HepG2 (cell line): Measurements from ENCODE around the gene STRN4. TPM values are rescaled to one million over a fixed set of nuclear protein-coding genes. Genes with fewer than 3 reads are reported as not detected.

ENCODE experiments used
- ATAC-seq: fragments of 200-7000 bp; cut with Tn5 transposase; 3 replicates; pipeline ENCODE4 v1.9.1; 2020; ENCODE audit warnings: mild to moderate bottlenecking, moderate library complexity
- BruUV-seq: library from RNA; stranded (reverse); fragments of 400-500 nt; replicated peaks from 2 replicates; lab custom pipeline; 2021; lab: Mats Ljungman, UMichigan
- CTCF ChIA-PET: fragments of 300-600 bp; formaldehyde crosslinking; extraction: SDS; loops from one replicate; lab custom pipeline; 2021; ENCODE audit warnings: low total read pairs, inconsistent platforms, low intra/inter-chr PET ratio; lab: Yijun Ruan, JAX
- POLR2A ChIA-PET: fragments of 350-600 bp; sonication (Branson Sonifier 250); formaldehyde crosslinking; loops from one replicate; lab custom pipeline; 2020; ENCODE audit warnings: antibody characterized with exemption, inconsistent platforms; lab: Yijun Ruan, JAX
- DNase-seq: peaks from one replicate; pipeline ENCODE4 v3.0.0-alpha.2; 2015; ENCODE audit warnings: low spot score
- FAIRE-seq: peaks from 3 replicates; lab custom pipeline; 2011; peaks lifted over from hg19 to GRCh38; lab: Jason Lieb, UNC
- H2AFZ ChIP-seq: one replicate; pipeline ENCODE4 v1.6.1; 2011; ENCODE audit warnings: low read length, inconsistent platforms
- H3K27ac ChIP-seq: fragments of 300-600 bp; 3 replicates; pipeline ENCODE4 v1.8.0; 2011; ENCODE audit warnings: mixed run types, mild to moderate bottlenecking, mixed read lengths, low read length, inconsistent platforms; ENCODE audit not compliant: insufficient read depth; ENCODE audit errors: extremely low read length
- H3K27me3 ChIP-seq, 2 experiments: fragments of 200-600 bp in 1 of 2; 2 replicates in 1 of 2; 3 replicates in 1 of 2; pipeline versions ENCODE4 v1.6.0 to v1.8.0; 2011; ENCODE audit warnings: low read length in 2 of 2, mild to moderate bottlenecking in 2 of 2, moderate library complexity in 2 of 2, inconsistent platforms in 1 of 2; ENCODE audit not compliant: insufficient read depth in 2 of 2, control insufficient read depth in 1 of 2
- H3K36me3 ChIP-seq, 2 experiments: fragments of 200-600 bp in 1 of 2; replicated peaks in 1 of 2; 2 replicates in 1 of 2; 3 replicates in 1 of 2; pipeline versions ENCODE4 v1.5.1 to v1.8.0; 2011; ENCODE audit warnings: low read length in 2 of 2, inconsistent platforms in 1 of 2; ENCODE audit not compliant: insufficient read depth in 2 of 2, control insufficient read depth in 1 of 2
- H3K4me1 ChIP-seq: 2 replicates; pipeline ENCODE4 v1.5.1; 2012; ENCODE audit warnings: low read length, inconsistent platforms; ENCODE audit not compliant: insufficient read depth
- H3K4me2 ChIP-seq: 2 replicates; pipeline ENCODE4 v1.6.0; 2011; ENCODE audit warnings: low read depth, low read length, inconsistent platforms
- H3K4me3 ChIP-seq, 3 experiments: fragments of 200-600 bp in 1 of 3; sonication (generic), shearing (Covaris generic) in 1 of 3; replicated peaks in 1 of 3; 2 replicates each; pipeline ENCODE4 v1.5.1; 2011 to 2016; ENCODE audit warnings: low read length in 3 of 3, inconsistent platforms in 2 of 3, low read depth in 2 of 3, mild to moderate bottlenecking in 2 of 3, control low read depth in 1 of 3, mixed read lengths in 1 of 3; ENCODE audit not compliant: insufficient read depth in 1 of 3
- H3K79me2 ChIP-seq: one replicate; pipeline ENCODE4 v1.6.1; 2011; ENCODE audit warnings: low read length, inconsistent platforms; ENCODE audit not compliant: insufficient read depth
- H3K9ac ChIP-seq: 2 replicates; pipeline ENCODE4 v1.6.0; 2011; ENCODE audit warnings: mild to moderate bottlenecking, low read depth, low read length, inconsistent platforms; ENCODE audit not compliant: insufficient read depth
- H3K9me3 ChIP-seq: 2 replicates; pipeline ENCODE4 v1.5.1; 2012; ENCODE audit warnings: mild to moderate bottlenecking, low read length
- H4K20me1 ChIP-seq: 2 replicates; pipeline ENCODE4 v1.6.0; 2011; ENCODE audit warnings: inconsistent platforms, mild to moderate bottlenecking, low read length, moderate library complexity; ENCODE audit not compliant: insufficient read depth
- CENPX ChIP-seq: sonication (generic); formaldehyde crosslinking; IDR thresholded peaks from 2 replicates; pipeline ENCODE4 v1.9.0; 2021; ENCODE audit warnings: mild to moderate bottlenecking, missing genetic modification reagents, moderate library complexity
- HNRNPL ChIP-seq: fragments of 200-400 bp; formaldehyde crosslinking; IDR thresholded peaks from 2 replicates; pipeline ENCODE4 v1.6.1; 2017; ENCODE audit warnings: mild to moderate bottlenecking, low read depth, low read length
- NFYB ChIP-seq: sonication (generic); formaldehyde crosslinking; IDR thresholded peaks from 2 replicates; pipeline ENCODE4 v1.4.0; 2020; ENCODE audit warnings: missing genetic modification reagents
- NFYC ChIP-seq: IDR thresholded peaks from 2 replicates; pipeline ENCODE4 v1.6.1; 2016; ENCODE audit warnings: missing genetic modification reagents, missing compliant biosample characterization
- ZNF136 ChIP-seq: sonication (generic); formaldehyde crosslinking; IDR thresholded peaks from 2 replicates; pipeline ENCODE4 v1.8.1; 2022; ENCODE audit warnings: low read depth, mild to moderate bottlenecking, moderate library complexity, missing genetic modification reagents
- ZNF577 ChIP-seq: sonication (generic); formaldehyde crosslinking; IDR thresholded peaks from 2 replicates; pipeline ENCODE4 v1.4.0; 2020; ENCODE audit warnings: mild to moderate bottlenecking, low read depth, missing genetic modification reagents, borderline replicate concordance
- ZNF629 ChIP-seq: sonication (generic); formaldehyde crosslinking; conservative IDR thresholded peaks from 2 replicates; pipeline ENCODE4 v1.5.0; 2020; ENCODE audit warnings: missing genetic modification reagents
- ZNF746 ChIP-seq: sonication (generic); formaldehyde crosslinking; IDR thresholded peaks from 2 replicates; pipeline ENCODE4 v1.8.0; 2022; ENCODE audit warnings: mild to moderate bottlenecking, missing genetic modification reagents
- ZNF780A ChIP-seq: sonication (generic); formaldehyde crosslinking; IDR thresholded peaks from 2 replicates; pipeline ENCODE4 v1.8.0; 2022; ENCODE audit warnings: mild to moderate bottlenecking, missing genetic modification reagents, moderate library complexity
- WGBS: methylation state at CpG from one replicate; pipeline ENCODE4 v1.1.6; 2017; ENCODE audit warnings: low lambda C conversion rate; 5-methylcytosine and 5-hydroxymethylcytosine counted together
- in situ Hi-C: cut with HindIII; loops from 2 replicates; pipeline ENCODE4 v1.10.0; 2017; ENCODE audit warnings: low pct_unique_long_range_greater_than_20kb; ENCODE audit not compliant: extremely low pct_ligation_motif_present
- intact Hi-C: fragments of 100-400 bp; cut with micrococcal nuclease; formaldehyde crosslinking; loops from one replicate; pipeline ENCODE4 v1.10.0; 2022; ENCODE audit not compliant: unreplicated experiment
- polyA plus RNA-seq, 8 experiments: library from polyadenylated mRNA; depleted of rRNA in 3 of 8; stranded (reverse) in 7 of 8; unstranded in 1 of 8; fragments of >200 nt; fragmentation: Illumina TruSeq in 4 of 8; extraction: Trizol in 4 of 8; gene quantifications; 2 replicates each; pipeline versions ENCODE4 v1.2.1 to v1.2.3, GENCODE V29; 2011 to 2016; ENCODE audit warnings: low read depth in 4 of 8, missing spikeins in 1 of 8, mixed read lengths in 1 of 8; ENCODE audit not compliant: insufficient read depth in 1 of 8
- total RNA-seq, 5 experiments: library from RNA; depleted of rRNA; stranded (reverse); fragments of >200 nt; fragmentation: Illumina TruSeq; extraction: Trizol; gene quantifications; 2 replicates each; pipeline ENCODE4 v1.2.3, GENCODE V29; 2016; ENCODE audit warnings: low read depth in 1 of 5
- TF ChIP-seq, protein P1 (sequence below): IDR thresholded peaks from 2 replicates; pipeline ENCODE4 v1.6.1; 2016; ENCODE audit warnings: control low read depth
- TF ChIP-seq, protein P2 (sequence below): sonication (generic); formaldehyde crosslinking; IDR thresholded peaks from 2 replicates; pipeline ENCODE4 v1.5.0; 2020; ENCODE audit warnings: mild to moderate bottlenecking, missing genetic modification reagents
- TF ChIP-seq, protein P3 (sequence below): sonication (generic); formaldehyde crosslinking; IDR thresholded peaks from 2 replicates; pipeline ENCODE4 v1.4.0; 2020; ENCODE audit warnings: missing genetic modification reagents
- TF ChIP-seq, protein P4 (sequence below): sonication (generic); formaldehyde crosslinking; IDR thresholded peaks from 2 replicates; pipeline ENCODE4 v1.4.0; 2020; ENCODE audit warnings: missing genetic modification reagents, low read depth, mild to moderate bottlenecking, borderline replicate concordance

Gene STRN4
- total and polyA plus RNA-seq, 2 of the 13 experiments (the other 11 are each of a cell fraction or from before 2014, with no cell fraction given) = 43.1 to 57.3 TPM

DNA sequence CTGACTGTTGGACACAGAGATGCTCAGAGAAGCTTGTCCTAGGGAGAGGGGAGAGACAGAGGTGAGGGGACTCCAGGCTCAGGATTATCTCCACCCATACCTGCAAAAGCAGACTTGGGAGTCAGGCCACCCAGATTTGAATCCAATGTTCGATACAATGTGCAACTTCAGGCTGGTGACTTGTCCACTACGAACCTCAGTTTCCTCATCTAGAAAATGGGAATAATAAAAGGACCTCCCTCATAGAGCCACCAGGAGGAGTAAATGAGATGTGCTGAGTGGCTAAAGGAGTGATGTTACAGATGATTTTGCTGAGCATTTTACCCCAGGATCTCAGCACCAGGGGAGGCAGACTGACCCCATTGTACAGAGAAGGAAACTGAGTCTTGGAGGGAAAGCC is 54.3 kb downstream of the STRN4 start:
- FAIRE-seq = no peak
- no peaks in the 10 kb centered on the region for H3K79me2 ChIP-seq
- WGBS = 89% methylated on average over 2 of the region's 2 CpGs

DNA sequence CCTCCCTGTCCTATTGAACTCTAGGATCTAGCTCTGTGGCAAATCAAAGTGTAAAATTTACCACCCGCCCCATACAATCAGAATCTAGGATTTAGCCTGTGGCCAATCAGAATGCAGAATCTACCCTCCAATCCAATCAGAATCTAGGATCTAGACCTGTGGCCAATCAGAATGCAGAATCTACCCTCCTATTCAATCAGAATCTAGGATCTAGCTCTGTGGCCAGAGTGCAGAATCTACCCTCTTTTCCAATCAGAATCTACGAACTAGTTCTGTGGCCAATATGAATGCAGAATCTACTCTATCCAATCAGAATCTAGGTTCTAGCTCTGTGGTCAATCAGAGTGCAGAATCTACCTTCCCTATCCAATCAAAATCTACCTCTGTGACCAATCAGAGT is 55.1 kb downstream of the STRN4 start:
- CTCF ChIA-PET = no interaction called here
- Histone ChIP-seq H3K4me3 (no peak overlapping the region), H3K9ac (no peak overlapping the region), H3K9me3 (no peaks in the 10 kb centered on the region), H3K27ac (no peak overlapping the region), H3K36me3 (peaks cover 40 to 72% of the 10 kb centered on the region in 2 experiments), H4K20me1 (no peaks in the 10 kb centered on the region), H3K4me2 (no peak overlapping the region), H3K4me1 (no peaks in the 10 kb centered on the region), H3K79me2 (no peaks in the 10 kb centered on the region), H2AFZ (no peak overlapping the region), H3K27me3 (no peaks in the 10 kb centered on the region)
- POLR2A ChIA-PET = no interaction called here
- DNase-seq (no peak), FAIRE-seq (no peak), ATAC-seq (no peak)
- in situ Hi-C loops (no loop called here), intact Hi-C loops (no loop called here)
- BruUV-seq = no TSS peak
- 50% methylated on average over 2 of the region's 2 CpGs for WGBS
- TF ChIP-seq, protein P1, sequence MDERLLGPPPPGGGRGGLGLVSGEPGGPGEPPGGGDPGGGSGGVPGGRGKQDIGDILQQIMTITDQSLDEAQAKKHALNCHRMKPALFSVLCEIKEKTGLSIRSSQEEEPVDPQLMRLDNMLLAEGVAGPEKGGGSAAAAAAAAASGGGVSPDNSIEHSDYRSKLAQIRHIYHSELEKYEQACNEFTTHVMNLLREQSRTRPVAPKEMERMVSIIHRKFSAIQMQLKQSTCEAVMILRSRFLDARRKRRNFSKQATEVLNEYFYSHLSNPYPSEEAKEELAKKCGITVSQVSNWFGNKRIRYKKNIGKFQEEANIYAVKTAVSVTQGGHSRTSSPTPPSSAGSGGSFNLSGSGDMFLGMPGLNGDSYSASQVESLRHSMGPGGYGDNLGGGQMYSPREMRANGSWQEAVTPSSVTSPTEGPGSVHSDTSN (CRISPR knock-in tag) = no peak
- TF ChIP-seq ZNF746 (CRISPR knock-in tag) = no peak
- TF ChIP-seq NFYC (CRISPR knock-in tag) = peak; percentile 44
- peak; percentile 44 for TF ChIP-seq NFYB (CRISPR knock-in tag)
- TF ChIP-seq, protein P2, sequence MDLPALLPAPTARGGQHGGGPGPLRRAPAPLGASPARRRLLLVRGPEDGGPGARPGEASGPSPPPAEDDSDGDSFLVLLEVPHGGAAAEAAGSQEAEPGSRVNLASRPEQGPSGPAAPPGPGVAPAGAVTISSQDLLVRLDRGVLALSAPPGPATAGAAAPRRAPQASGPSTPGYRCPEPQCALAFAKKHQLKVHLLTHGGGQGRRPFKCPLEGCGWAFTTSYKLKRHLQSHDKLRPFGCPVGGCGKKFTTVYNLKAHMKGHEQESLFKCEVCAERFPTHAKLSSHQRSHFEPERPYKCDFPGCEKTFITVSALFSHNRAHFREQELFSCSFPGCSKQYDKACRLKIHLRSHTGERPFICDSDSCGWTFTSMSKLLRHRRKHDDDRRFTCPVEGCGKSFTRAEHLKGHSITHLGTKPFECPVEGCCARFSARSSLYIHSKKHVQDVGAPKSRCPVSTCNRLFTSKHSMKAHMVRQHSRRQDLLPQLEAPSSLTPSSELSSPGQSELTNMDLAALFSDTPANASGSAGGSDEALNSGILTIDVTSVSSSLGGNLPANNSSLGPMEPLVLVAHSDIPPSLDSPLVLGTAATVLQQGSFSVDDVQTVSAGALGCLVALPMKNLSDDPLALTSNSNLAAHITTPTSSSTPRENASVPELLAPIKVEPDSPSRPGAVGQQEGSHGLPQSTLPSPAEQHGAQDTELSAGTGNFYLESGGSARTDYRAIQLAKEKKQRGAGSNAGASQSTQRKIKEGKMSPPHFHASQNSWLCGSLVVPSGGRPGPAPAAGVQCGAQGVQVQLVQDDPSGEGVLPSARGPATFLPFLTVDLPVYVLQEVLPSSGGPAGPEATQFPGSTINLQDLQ (CRISPR knock-in tag) = no peak
- TF ChIP-seq ZNF136 (CRISPR knock-in tag) = no peak
- TF ChIP-seq ZNF577 (CRISPR knock-in tag) = no peak
- TF ChIP-seq ZNF780A (CRISPR knock-in tag) = no peak
- TF ChIP-seq HNRNPL = no peak
- TF ChIP-seq, protein P3, sequence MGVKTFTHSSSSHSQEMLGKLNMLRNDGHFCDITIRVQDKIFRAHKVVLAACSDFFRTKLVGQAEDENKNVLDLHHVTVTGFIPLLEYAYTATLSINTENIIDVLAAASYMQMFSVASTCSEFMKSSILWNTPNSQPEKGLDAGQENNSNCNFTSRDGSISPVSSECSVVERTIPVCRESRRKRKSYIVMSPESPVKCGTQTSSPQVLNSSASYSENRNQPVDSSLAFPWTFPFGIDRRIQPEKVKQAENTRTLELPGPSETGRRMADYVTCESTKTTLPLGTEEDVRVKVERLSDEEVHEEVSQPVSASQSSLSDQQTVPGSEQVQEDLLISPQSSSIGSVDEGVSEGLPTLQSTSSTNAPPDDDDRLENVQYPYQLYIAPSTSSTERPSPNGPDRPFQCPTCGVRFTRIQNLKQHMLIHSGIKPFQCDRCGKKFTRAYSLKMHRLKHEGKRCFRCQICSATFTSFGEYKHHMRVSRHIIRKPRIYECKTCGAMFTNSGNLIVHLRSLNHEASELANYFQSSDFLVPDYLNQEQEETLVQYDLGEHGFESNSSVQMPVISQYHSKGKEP (CRISPR knock-in tag) = no peak
- TF ChIP-seq CENPX (CRISPR knock-in tag) = no peak

More for the DNA sequence above, 54.3 kb downstream of the STRN4 start:
- intact Hi-C loops = no loop called here
- no TSS peak for BruUV-seq
- TF ChIP-seq, protein P4, sequence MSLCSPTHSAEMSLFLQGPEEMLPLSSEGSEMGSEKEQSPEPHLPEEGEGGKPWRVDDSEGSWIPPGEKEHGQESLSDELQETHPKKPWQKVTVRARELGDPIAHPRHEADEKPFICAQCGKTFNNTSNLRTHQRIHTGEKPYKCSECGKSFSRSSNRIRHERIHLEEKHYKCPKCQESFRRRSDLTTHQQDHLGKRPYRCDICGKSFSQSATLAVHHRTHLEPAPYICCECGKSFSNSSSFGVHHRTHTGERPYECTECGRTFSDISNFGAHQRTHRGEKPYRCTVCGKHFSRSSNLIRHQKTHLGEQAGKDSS (CRISPR knock-in tag) = no peak
- TF ChIP-seq ZNF629 (CRISPR knock-in tag) = peak; percentile 72
- no peak overlapping the region for H3K9ac ChIP-seq
- H3K4me1 ChIP-seq = no peaks in the 10 kb centered on the region
- peaks cover 43 to 76% of the 10 kb centered on the region in 2 experiments for H3K36me3 ChIP-seq
- ATAC-seq = no peak
- H3K27me3 ChIP-seq = no peaks in the 10 kb centered on the region
- no peaks in the 10 kb centered on the region for H3K9me3 ChIP-seq
- no peak overlapping the region for H3K27ac ChIP-seq
- H3K4me3 ChIP-seq = no peak overlapping the region
- no peaks in the 10 kb centered on the region for H4K20me1 ChIP-seq
- POLR2A ChIA-PET = no interaction called here
- no peak overlapping the region for H3K4me2 ChIP-seq
- no peak for DNase-seq
- no peak overlapping the region for H2AFZ ChIP-seq
- CTCF ChIA-PET = no interaction called here
- in situ Hi-C loops = no loop called here
